Neural crest cell (in vitro differentiated cells): ENCODE results near the gene TMEM123. TPM values are rescaled to one million over a fixed set of nuclear protein-coding genes. Genes with fewer than 3 reads are reported as not detected.

Experiments used
- DNase-seq: peaks from one replicate; pipeline ENCODE4 v3.0.0; 2021; ENCODE audit warnings: low read depth, mixed read lengths, low spot score
- H3K27ac Mint-ChIP-seq: one replicate; pipeline ENCODE4 v1.8.0; 2021; ENCODE audit warnings: mild to moderate bottlenecking, mixed read lengths; ENCODE audit not compliant: unreplicated experiment
- H3K27me3 Mint-ChIP-seq: 2 replicates; pipeline ENCODE4 v1.8.0; 2021; ENCODE audit warnings: low read depth, mild to moderate bottlenecking, mixed read lengths
- H3K36me3 Mint-ChIP-seq: 2 replicates; pipeline ENCODE4 v1.8.0; 2021; ENCODE audit warnings: low read depth, mild to moderate bottlenecking, mixed read lengths
- H3K4me1 Mint-ChIP-seq: 2 replicates; pipeline ENCODE4 v1.8.0; 2021; ENCODE audit warnings: mixed read lengths
- H3K4me3 Mint-ChIP-seq: one replicate; pipeline ENCODE4 v1.8.0; 2021; ENCODE audit warnings: mild to moderate bottlenecking, mixed read lengths
- H3K9me3 Mint-ChIP-seq: 2 replicates; pipeline ENCODE4 v1.8.0; 2021; ENCODE audit warnings: mixed read lengths
- total RNA-seq: library from RNA; stranded (reverse); gene quantifications from 2 replicates; pipeline ENCODE4 v1.2.1, GENCODE V29; 2021
- TF ChIP-seq, protein P1 (sequence below): fragments of 200-600 bp; sonication (generic); conservative IDR thresholded peaks from 2 replicates; pipeline ENCODE4 v1.5.0; 2021; ENCODE audit warnings: antibody characterized with exemption, mild to moderate bottlenecking

The TMEM123 gene
- total RNA-seq, 1 donor from 2014 or later, result 153 TPM

DNA sequence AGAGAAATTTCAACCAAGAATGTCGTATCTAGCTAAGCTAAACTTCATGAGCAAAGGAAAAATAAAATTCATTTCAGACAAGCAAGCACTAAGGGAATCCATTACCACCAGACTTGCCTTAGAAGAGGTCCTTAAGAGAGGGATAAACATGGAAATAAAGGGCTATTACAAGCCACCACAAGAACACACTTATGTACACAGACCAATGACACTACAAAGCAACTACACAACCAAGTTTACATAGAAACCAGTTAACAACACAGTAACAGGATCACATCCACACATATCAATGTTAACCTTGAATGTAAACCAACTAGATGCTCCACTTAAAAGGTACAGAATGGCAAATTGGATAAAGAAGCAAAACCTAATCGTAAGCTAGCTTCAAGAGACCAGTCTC is 38.0 kb downstream of the TMEM123 start:
- Mint-ChIP-seq H3K27me3 (no peaks in the 10 kb centered on the region), H3K4me1 (peaks cover 14% of the 10 kb centered on the region), H3K27ac (no peak overlapping the region), H3K9me3 (peaks cover 22% of the 10 kb centered on the region), H3K36me3 (peaks cover 47% of the 10 kb centered on the region), H3K4me3 (no peak overlapping the region)
- TF ChIP-seq, protein P1, sequence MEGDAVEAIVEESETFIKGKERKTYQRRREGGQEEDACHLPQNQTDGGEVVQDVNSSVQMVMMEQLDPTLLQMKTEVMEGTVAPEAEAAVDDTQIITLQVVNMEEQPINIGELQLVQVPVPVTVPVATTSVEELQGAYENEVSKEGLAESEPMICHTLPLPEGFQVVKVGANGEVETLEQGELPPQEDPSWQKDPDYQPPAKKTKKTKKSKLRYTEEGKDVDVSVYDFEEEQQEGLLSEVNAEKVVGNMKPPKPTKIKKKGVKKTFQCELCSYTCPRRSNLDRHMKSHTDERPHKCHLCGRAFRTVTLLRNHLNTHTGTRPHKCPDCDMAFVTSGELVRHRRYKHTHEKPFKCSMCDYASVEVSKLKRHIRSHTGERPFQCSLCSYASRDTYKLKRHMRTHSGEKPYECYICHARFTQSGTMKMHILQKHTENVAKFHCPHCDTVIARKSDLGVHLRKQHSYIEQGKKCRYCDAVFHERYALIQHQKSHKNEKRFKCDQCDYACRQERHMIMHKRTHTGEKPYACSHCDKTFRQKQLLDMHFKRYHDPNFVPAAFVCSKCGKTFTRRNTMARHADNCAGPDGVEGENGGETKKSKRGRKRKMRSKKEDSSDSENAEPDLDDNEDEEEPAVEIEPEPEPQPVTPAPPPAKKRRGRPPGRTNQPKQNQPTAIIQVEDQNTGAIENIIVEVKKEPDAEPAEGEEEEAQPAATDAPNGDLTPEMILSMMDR, result no peak
- DNase-seq, result no peak

DNA sequence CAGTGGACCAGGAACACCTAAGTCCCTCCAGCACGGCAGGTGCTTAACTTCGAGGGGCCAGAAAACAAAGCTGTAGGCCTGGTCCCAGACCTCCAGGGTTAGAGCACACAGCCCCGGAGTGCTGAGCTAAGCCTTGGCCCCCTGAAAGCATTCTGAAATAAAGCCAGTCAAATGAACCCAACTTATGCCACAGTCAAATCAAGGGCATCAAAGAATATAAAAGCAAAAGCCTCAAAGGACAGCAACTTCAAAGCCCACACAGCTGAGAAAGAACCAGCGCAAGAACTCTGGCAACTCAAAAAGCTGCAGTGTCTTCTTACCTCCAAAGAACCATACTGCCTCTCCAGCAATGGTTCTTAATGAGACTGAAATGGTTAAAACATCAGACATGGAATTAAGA is 39.1 kb downstream of the TMEM123 start:
- H3K9me3 Mint-ChIP-seq, result peaks cover 22% of the 10 kb centered on the region

DNA sequence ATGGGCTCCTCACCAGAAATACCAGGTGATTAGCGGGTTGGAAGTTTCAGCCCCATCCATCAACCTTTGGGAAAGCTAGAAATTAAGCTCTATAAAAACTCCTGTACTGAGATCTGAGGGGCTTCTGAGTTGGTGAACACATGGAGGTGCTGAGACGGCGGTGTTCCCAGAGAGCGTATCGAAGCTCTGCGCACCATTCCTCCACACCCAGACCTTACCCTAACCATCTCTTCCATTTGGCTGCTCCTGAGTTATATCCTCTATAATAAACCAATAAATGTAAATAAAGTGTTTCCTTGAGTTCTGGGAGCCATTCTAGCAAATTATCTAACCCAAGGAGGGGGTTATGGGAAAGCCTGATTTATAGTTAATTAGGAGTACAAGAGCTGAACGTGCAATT is 41.4 kb downstream of the TMEM123 start:
- Mint-ChIP-seq H3K4me3 (no peak overlapping the region), H3K4me1 (peaks cover 29% of the 10 kb centered on the region), H3K36me3 (peaks cover 23% of the 10 kb centered on the region), H3K9me3 (peaks cover 11% of the 10 kb centered on the region), H3K27me3 (no peaks in the 10 kb centered on the region), H3K27ac (no peak overlapping the region)
- no peak for DNase-seq
- TF ChIP-seq, protein P1, result no peak

More for the DNA sequence above, 39.1 kb downstream of the TMEM123 start:
- no peaks in the 10 kb centered on the region for H3K27me3 Mint-ChIP-seq
- H3K4me3 Mint-ChIP-seq, result no peak overlapping the region
- DNase-seq, result no peak
- no peak overlapping the region for H3K27ac Mint-ChIP-seq
- TF ChIP-seq, protein P1, result no peak
- H3K4me1 Mint-ChIP-seq, result peaks cover 14% of the 10 kb centered on the region
- H3K36me3 Mint-ChIP-seq, result peaks cover 39% of the 10 kb centered on the region

DNA sequence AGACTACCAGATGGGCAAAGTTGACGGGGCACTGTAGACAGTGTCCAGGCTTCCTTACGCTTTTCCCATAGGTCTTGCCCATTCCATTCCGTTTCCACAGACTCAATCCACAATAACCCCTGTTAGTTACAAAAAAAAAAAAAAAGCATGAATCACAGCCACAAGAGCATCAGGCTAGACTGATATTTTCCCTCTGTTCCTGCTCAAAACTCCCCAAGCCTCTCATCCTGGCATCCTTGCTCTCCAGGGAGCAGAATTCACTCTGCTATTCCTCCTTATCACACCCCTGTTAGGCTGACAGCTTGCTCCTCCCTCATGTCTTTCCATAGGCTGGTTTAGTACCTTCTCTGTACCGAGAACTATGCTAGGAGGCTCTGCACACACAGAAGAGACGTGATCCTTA is 42.2 kb downstream of the TMEM123 start:
- H3K9me3 Mint-ChIP-seq, result peaks cover 9% of the 10 kb centered on the region
- H3K4me3 Mint-ChIP-seq, result no peak overlapping the region
- no peak for DNase-seq
- H3K27ac Mint-ChIP-seq, result no peak overlapping the region
- H3K4me1 Mint-ChIP-seq, result peaks cover 29% of the 10 kb centered on the region
- TF ChIP-seq, protein P1, result no peak
- H3K27me3 Mint-ChIP-seq, result no peaks in the 10 kb centered on the region
- peaks cover 21% of the 10 kb centered on the region for H3K36me3 Mint-ChIP-seq

DNA sequence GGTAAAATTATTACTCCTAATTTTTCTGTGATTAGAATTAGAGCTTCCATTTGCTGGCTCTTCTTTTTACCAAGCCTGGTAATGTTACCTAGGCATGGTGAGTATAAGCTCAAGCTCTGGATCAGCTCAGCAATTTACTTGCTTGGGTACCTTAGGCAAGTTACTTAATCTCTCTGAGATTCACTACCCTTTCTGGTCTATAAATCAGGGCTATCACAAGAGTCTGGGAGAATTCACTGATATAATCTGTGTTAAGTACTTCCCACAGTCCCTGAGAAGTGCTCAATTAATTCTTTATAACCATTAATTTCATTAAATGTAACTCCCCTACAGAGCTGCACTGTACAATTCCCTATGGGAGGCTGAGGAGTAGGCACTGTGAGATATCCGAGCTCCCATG is 44.2 kb downstream of the TMEM123 start:
- H3K36me3 Mint-ChIP-seq, result peaks cover 9% of the 10 kb centered on the region
- TF ChIP-seq, protein P1, result no peak
- H3K9me3 Mint-ChIP-seq, result no peaks in the 10 kb centered on the region
- DNase-seq, result no peak
- H3K4me3 Mint-ChIP-seq, result no peak overlapping the region
- peaks cover 27% of the 10 kb centered on the region for H3K4me1 Mint-ChIP-seq
- H3K27me3 Mint-ChIP-seq, result no peaks in the 10 kb centered on the region
- no peak overlapping the region for H3K27ac Mint-ChIP-seq

DNA sequence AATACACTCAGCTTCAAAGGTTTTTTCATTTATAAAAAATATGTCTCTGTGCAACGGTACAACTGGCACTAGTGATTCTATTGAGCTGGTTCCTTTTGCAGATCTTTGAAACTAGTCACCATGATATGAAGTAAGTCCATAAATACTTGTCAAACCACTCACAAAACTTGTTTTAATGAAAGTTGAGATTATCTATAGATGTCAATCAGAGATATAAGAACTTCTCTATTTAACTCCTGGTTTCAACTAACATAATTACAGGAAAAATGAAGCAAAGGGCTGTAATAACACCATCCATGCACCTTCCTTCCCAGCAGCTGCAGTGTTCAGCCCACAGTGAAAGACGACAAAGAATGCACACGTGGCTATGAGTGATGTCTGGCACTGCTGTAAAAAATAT is 44.7 kb downstream of the TMEM123 start:
- Mint-ChIP-seq H3K27ac (no peak overlapping the region), H3K4me1 (peaks cover 27% of the 10 kb centered on the region), H3K36me3 (peaks cover 12% of the 10 kb centered on the region), H3K4me3 (no peak overlapping the region), H3K9me3 (no peaks in the 10 kb centered on the region), H3K27me3 (no peaks in the 10 kb centered on the region)
- DNase-seq, result no peak
- TF ChIP-seq, protein P1, result no peak
